H1 (cell line): ENCODE data around the gene SSU72. TPM values are rescaled to one million over a fixed set of nuclear protein-coding genes. Genes with fewer than 3 reads are reported as not detected.

ENCODE experiments used
- ATF3 ChIP-seq: IDR thresholded peaks from 2 replicates; pipeline ENCODE4 v1.6.1; 2011; ENCODE audit warnings: low read depth, mild to moderate bottlenecking, low read length; ENCODE audit not compliant: insufficient read depth
- CREB1 ChIP-seq: IDR thresholded peaks from 2 replicates; pipeline ENCODE4 v1.6.1; 2012; ENCODE audit warnings: inconsistent platforms
- POLR2AphosphoS5 ChIP-seq: IDR thresholded peaks from 2 replicates; pipeline ENCODE4 v1.6.1; 2011; ENCODE audit warnings: low read depth, low read length
- polyA plus RNA-seq, 7 experiments: library from polyadenylated mRNA; depleted of rRNA in 3 of 7; stranded (reverse) in 5 of 7; unstranded in 2 of 7; fragments of >200 nt in 5 of 7; fragments of 200-250 nt in 2 of 7; gene quantifications; 1 replicate in 5 of 7; 2 replicates in 1 of 7; 4 replicates in 1 of 7; pipeline versions ENCODE4 v1.2.1 to v1.2.3, GENCODE V29; 2011 to 2013; ENCODE audit warnings: missing spikeins in 2 of 7, mixed read lengths in 2 of 7
- total RNA-seq: library from RNA; stranded (reverse); fragmentation: NEBNext Ultra II Directional; extraction: Animal tissue kit (Norgen Biotek cat#: 25700); gene quantifications from 2 replicates; pipeline ENCODE4 v1.2.1, GENCODE V29; 2021

Gene SSU72
- total and polyA plus RNA-seq, 2 of the 8 experiments (the other 6 are each of a cell fraction or from before 2014, with no cell fraction given), result 110 to 165 TPM

GRCh38 chr1:1617516-1617915 lies 42.9 kb upstream of the SSU72 start (continued):
- TF ChIP-seq POLR2AphosphoS5 (no peak), ATF3 (no peak), CREB1 (no peak)
